ENCODE data around the gene CCBE1.

DNA sequence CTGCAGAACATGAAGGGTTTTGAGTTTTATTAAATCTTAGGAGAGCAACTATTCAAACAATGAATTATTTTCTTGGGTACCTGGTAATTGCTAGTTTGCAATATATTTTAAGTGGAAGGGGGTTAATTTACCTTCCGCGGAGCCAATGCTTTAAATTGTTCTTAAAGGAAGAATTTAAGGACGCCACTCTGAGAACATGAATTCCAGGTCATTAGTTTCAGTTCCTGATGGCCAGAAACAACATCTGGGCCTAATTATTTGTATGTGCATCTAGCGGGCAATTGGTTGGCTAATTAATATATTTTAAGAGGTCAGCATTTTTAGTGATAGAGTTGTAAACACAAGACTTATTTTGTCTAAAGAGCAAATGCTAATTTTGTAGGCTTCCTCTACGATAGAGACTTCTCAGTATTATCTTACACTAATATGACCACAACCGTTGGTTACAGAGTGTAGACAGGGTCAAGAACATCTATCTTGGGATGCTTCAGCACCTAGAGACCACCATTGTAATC is 40.8 kb downstream of the CCBE1 start:
- TF ChIP-seq, protein P1, sequence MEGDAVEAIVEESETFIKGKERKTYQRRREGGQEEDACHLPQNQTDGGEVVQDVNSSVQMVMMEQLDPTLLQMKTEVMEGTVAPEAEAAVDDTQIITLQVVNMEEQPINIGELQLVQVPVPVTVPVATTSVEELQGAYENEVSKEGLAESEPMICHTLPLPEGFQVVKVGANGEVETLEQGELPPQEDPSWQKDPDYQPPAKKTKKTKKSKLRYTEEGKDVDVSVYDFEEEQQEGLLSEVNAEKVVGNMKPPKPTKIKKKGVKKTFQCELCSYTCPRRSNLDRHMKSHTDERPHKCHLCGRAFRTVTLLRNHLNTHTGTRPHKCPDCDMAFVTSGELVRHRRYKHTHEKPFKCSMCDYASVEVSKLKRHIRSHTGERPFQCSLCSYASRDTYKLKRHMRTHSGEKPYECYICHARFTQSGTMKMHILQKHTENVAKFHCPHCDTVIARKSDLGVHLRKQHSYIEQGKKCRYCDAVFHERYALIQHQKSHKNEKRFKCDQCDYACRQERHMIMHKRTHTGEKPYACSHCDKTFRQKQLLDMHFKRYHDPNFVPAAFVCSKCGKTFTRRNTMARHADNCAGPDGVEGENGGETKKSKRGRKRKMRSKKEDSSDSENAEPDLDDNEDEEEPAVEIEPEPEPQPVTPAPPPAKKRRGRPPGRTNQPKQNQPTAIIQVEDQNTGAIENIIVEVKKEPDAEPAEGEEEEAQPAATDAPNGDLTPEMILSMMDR (conservative IDR thresholded peaks at IDR 0.05; ENCODE audit: low read depth, low read length), result no peak
- TF ChIP-seq FOS (IDR thresholded peaks at IDR 0.05; ENCODE audit: low read depth, low read length) (no peak), POLR2A (IDR thresholded peaks at IDR 0.05; ENCODE audit: low read depth, low read length) (no peak), NFE2L2 (IDR thresholded peaks at IDR 0.05; ENCODE audit: low read depth, low read length) (no peak), SMC3 (IDR thresholded peaks at IDR 0.05; ENCODE audit: low read depth, low read length) (no peak), RFX5 (IDR thresholded peaks at IDR 0.05; ENCODE audit: low read depth, low read length) (no peak), CHD1 (IDR thresholded peaks at IDR 0.05; ENCODE audit: low read depth, low read length) (no peak), BHLHE40 (IDR thresholded peaks at IDR 0.05; ENCODE audit: low read depth, low read length) (no peak), CEBPB (IDR thresholded peaks at IDR 0.05; ENCODE audit: low read depth, low read length) (no peak), RCOR1 (IDR thresholded peaks at IDR 0.05; ENCODE audit: insufficient replicate concordance, low read length) (no peak)
- TF ChIP-seq, protein P2, sequence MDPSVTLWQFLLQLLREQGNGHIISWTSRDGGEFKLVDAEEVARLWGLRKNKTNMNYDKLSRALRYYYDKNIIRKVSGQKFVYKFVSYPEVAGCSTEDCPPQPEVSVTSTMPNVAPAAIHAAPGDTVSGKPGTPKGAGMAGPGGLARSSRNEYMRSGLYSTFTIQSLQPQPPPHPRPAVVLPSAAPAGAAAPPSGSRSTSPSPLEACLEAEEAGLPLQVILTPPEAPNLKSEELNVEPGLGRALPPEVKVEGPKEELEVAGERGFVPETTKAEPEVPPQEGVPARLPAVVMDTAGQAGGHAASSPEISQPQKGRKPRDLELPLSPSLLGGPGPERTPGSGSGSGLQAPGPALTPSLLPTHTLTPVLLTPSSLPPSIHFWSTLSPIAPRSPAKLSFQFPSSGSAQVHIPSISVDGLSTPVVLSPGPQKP (IDR thresholded peaks at IDR 0.05; ENCODE audit: borderline replicate concordance, low read depth, low read length), result no peak
- TF ChIP-seq, protein P3, sequence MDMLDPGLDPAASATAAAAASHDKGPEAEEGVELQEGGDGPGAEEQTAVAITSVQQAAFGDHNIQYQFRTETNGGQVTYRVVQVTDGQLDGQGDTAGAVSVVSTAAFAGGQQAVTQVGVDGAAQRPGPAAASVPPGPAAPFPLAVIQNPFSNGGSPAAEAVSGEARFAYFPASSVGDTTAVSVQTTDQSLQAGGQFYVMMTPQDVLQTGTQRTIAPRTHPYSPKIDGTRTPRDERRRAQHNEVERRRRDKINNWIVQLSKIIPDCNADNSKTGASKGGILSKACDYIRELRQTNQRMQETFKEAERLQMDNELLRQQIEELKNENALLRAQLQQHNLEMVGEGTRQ (IDR thresholded peaks at IDR 0.05; ENCODE audit: low read depth, low read length), result no peak

Data from IMR-90 (cell line).